Colon (tissue), 2 donors: ENCODE measurements around the gene LRMDA.

ENCODE experiments used
- FAIRE-seq: peaks from 2 replicates; lab custom pipeline; 2012; peaks lifted over from hg19 to GRCh38; lab: Jason Lieb, UNC
- donor health status: control.
- donor health status: control.

Gene LRMDA

GRCh38 chr10:75646218-75646915, 214.9 kb downstream of the LRMDA start:
- FAIRE-seq: no peak

- FAIRE-seq: no peak
Measured at GRCh38 chr10:75646916-75647315, 215.5 kb downstream of the LRMDA start.

GRCh38 chr10:75647675-75648074, 216.3 kb downstream of the LRMDA start:
- FAIRE-seq: no peak

- no peak for FAIRE-seq
Measured at GRCh38 chr10:75648351-75648750, 216.9 kb downstream of the LRMDA start.

GRCh38 chr10:75648854-75649253, 217.4 kb downstream of the LRMDA start:
- FAIRE-seq: no peak

- no peak for FAIRE-seq
Measured at GRCh38 chr10:75649466-75649865, 218.0 kb downstream of the LRMDA start.

GRCh38 chr10:75650648-75651047, 219.2 kb downstream of the LRMDA start:
- FAIRE-seq: no peak

GRCh38 chr10:75651417-75651816, 220.0 kb downstream of the LRMDA start:
- no peak for FAIRE-seq

- no peak for FAIRE-seq
Measured at GRCh38 chr10:75652146-75652740, 220.8 kb downstream of the LRMDA start.

- no peak for FAIRE-seq
Measured at GRCh38 chr10:75653761-75654160, 222.3 kb downstream of the LRMDA start.

GRCh38 chr10:75654171-75654771, 222.8 kb downstream of the LRMDA start:
- no peak for FAIRE-seq

- no peak for FAIRE-seq
Measured at GRCh38 chr10:75654772-75655171, 223.3 kb downstream of the LRMDA start.

- FAIRE-seq: no peak
Measured at GRCh38 chr10:75655791-75656451, 224.5 kb downstream of the LRMDA start.

- no peak for FAIRE-seq
Measured at GRCh38 chr10:75657351-75657750, 225.9 kb downstream of the LRMDA start.

GRCh38 chr10:75658036-75658435, 226.6 kb downstream of the LRMDA start:
- no peak for FAIRE-seq

- no peak for FAIRE-seq
Measured at GRCh38 chr10:75658496-75658895, 227.1 kb downstream of the LRMDA start.

GRCh38 chr10:75658915-75659314, 227.5 kb downstream of the LRMDA start:
- no peak for FAIRE-seq

- no peak for FAIRE-seq
Measured at GRCh38 chr10:75660823-75661222, 229.4 kb downstream of the LRMDA start.

GRCh38 chr10:75662715-75663114, 231.3 kb downstream of the LRMDA start:
- FAIRE-seq: no peak

- no peak for FAIRE-seq
Measured at GRCh38 chr10:75663947-75664664, 232.7 kb downstream of the LRMDA start.

- no peak for FAIRE-seq
Measured at GRCh38 chr10:75664968-75665367, 233.5 kb downstream of the LRMDA start.

- no peak for FAIRE-seq
Measured at GRCh38 chr10:75665707-75666106, 234.3 kb downstream of the LRMDA start.
